Middle frontal gyrus (tissue), 1 donor: Measurements from ENCODE around the gene PAX6.

Source experiments
- DNase-seq: peaks from one replicate; pipeline ENCODE4 v3.0.0-alpha.2; 2015; ENCODE audit warnings: low spot score; ENCODE audit errors: extremely low spot score

Gene PAX6

DNA sequence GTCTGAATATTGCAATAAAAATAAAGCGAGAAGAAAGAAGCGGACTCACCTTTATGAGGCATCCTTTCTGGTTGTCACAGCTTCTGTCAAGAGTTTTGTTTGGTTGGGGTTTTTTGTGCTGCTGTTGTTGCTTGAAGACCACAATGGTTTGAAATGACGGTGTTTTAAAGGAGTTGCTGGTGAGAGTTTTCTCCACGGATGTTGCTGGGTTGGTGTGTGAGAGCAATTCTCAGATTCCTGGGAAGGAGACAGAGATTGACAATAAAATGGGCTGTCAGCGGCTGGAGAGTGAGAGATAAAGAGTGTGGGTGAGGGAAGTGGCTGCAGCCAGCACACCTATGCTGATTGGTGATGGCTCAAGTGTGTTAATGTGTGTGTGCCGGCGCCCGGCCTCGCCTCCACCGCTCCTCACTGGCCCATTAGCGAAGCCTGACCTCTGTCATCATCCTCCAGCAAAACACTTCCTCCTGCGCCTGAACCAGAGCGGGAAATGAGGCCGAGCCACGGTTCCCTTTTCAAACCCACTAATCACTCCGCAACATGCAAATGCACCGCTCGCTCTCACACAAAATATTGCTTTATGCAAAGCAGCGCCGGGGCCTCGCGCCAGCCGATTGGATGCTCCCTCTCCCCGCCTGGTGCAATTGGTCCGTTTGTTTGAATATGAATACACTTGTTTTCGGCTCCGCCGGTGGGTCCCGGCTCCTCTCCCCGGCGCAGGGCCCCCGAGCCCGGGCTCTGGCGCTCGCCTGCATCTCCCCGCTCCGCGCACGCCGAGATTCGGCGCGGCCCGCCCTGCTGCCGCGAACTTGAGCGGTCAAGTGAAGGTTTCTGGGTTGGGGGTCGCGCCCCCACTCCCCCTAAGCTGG, at the start of gene PAX6:
TSS of gene PAX6 (minus strand) at position 544 of the 869 bp plus-strand sequence. CDS start 4,911 bp downstream, outside the sequence.
- DNase-seq: peak; percentile 41

DNA sequence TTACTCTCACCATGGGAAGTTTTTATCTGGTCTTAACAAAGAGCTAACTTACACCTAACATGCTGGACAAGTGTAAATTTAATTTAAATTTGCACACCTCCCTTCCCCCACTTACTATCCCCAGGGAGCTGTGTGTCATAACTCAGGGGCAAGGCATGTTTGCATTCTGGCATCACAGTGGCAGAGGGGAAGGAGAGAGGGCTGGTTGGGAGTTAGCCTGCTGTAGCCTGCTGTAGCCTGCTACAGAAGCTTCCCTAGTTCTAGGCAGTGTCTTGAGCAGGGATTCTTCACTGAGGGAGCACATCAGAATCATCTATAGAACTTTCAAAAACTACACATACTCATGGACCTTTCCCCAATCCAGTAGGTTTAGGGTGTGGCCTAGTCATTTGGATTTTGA, 49.3 kb upstream of the PAX6 start:
- no peak for DNase-seq

DNA sequence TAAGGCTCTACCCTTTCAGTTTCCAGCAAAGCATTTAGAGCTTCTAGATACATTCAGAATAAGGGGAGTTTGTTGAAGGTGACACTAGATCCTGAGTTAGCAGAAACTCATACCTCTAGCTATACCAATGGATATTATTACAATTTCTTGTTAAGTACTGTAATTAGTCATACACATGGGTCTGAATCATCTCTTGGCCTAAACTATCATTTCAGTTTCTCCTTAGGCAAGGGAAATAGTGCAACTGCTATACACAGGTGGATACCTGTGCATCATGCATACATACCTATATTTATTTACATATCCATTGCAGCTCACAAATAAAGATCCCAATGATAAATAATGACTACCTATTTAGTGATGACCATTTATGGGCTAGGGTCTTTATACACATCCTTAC, 45.1 kb upstream of the PAX6 start:
- DNase-seq: no peak

DNA sequence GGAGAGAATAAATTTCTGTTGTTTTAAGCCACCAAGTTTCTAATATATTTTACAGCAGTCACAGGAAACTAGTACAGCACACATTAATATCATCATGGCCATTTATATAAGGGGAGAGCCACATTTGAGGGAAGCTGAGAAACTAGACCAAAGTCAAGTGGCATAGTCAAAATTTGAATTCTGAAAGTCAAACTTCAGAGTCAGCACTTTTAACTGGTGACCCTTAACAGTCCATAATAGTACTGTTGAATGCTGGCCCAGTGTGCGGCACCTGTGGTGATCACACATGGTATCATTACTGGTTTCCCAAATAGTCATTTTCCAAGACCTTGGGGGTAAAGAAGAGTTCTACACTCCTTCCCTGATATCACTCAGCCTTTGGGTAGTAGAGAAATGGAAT, 44.3 kb upstream of the PAX6 start:
- DNase-seq: no peak

DNA sequence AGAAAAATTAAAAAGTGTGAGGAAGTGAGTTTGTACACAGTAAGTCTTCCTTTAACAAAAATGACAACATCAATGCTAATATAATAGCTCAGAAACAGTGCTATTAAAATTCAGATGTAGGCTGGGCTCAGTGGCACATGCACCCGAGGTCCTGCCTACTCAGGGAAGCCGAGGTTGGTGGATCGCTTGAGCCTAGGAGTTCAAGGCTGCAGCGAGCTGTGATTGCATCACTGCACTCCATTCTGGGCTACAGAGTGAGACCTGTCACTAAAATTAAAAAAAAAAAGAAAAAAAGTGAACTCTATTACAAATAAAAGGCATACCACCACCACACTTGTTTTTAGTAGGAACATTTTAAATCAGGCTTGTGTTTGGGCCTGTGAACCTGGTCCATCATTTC, 39.2 kb upstream of the PAX6 start:
- DNase-seq: no peak

DNA sequence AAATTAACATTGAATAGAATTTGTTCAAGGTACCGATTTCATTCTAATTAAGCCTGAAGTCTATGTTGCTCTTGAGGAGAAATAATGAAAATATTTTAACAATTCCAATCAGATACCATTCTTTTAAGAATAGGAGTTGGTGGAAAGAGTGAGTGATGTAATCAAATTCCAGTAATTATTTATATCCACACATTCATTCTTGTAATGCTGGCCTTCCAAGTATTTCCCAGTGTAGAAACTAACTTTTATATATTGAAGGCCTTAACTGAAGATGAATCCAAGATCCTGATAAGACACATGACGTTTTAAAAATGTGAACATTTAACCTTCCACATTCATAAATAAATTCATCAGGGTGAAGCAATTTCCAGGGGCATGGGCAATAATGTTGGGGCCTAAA, 36.6 kb upstream of the PAX6 start:
- no peak for DNase-seq

DNA sequence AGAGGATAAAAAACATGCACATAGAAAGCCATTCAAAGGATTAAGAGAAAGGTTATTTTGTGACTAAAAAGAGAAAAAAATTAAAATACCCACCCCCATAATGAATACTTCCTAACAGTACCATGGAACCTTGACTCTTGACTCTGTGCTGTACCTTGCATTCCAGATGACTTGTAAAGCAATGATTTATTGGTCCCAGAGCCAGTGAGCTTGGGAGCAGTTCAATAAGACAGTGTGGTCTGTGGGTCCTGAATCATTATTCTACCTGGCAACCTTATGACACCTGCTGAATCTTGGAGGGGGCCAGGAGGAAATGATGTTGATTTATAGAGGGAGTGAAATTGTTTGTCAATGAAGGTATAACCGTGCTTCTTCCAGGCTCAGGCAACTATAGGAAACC, 34.2 kb upstream of the PAX6 start:
- DNase-seq: no peak

DNA sequence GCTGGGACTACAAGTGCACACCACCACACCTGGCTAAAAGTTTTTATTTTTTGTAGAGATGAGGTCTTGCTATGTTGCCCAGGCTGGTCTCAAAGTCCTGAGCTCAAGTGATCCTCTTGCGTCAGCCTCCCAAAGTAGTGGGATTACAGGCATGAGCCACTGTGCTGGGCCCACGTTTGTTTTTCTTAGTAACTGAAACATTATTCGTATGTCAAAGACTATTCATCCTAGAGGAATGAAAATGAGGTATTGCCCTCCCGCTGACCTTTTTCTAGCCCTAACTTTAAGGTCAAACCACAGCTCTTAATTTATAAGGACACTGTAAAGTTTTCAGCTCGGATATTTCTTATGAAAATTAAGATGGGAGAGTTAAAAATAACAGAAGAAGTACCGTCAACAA, 33.2 kb upstream of the PAX6 start:
- DNase-seq: no peak

DNA sequence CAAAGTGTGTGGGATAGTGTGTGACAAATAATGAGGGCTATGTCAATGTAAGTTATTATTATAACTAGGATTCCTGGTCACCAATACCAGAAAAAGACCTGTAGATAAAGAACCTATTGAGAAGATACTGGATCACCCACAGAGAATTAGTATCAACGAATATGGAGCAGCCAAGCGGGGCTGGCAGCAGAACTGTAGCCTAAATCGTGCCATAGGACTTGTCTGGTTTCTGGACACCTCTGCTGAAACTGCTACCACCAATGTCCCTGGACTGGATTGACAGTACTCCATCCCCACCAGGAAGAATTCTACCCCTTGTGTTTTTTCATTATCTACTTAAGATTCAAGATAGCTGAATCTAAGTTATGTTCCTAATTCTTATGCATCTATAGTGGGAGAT, 30.3 kb upstream of the PAX6 start:
- DNase-seq: no peak

DNA sequence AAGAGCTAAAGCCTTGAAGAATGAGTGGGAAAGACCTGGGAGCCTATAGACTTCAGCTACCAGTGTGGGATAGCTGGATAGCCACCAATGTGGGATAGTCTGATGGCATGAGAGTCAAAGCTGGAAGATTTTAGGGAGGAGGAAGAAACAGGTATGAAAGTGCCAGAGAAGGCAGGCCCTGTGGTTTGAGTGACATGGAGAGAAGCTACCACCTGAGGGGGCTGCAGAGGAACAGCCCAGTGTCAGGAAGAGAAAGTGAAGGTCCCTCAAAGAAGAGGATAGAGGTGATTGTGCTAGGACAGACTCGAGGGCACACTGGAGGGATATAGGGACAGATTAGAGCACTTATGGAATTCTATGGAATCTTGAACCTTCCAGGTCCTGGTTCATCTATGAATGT, 23.1 kb upstream of the PAX6 start:
- no peak for DNase-seq

DNA sequence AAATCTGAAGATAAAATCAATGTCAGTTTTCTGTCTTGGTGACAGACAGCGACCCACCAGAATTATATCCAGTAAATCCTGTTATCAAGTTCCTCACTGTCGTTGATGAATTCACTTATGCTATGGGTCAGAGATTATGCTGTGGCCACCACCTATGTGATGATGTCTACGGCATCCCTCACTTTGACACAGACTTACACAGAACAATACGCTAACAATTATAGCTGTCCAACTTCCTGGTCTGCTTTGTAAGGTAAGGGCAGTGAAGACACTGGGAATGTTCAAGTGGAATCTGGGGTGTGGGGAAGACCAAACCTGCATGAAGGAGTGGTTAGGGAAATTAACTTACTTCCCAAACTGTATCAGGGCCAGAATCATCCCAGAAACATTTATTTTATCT, 19.3 kb upstream of the PAX6 start:
- DNase-seq: no peak

DNA sequence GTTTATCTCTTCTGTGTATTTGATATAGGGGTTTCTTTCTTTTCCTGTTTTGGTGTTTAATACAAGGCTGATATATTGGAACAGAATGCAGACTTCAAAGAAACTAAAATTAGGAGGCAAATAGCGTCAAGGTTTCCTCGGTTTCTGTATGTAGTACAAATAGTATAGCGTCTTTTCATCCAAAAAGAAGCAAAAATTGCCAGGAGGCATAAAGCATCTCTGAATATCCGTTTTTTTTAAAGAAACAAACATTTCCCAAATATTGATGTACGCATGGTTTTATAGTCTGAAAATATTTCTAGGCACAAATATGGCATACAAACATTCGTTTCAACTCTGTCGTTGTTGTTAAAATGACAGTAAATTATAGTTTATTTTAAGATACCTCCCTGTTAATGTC, 17.1 kb upstream of the PAX6 start:
- DNase-seq: no peak

DNA sequence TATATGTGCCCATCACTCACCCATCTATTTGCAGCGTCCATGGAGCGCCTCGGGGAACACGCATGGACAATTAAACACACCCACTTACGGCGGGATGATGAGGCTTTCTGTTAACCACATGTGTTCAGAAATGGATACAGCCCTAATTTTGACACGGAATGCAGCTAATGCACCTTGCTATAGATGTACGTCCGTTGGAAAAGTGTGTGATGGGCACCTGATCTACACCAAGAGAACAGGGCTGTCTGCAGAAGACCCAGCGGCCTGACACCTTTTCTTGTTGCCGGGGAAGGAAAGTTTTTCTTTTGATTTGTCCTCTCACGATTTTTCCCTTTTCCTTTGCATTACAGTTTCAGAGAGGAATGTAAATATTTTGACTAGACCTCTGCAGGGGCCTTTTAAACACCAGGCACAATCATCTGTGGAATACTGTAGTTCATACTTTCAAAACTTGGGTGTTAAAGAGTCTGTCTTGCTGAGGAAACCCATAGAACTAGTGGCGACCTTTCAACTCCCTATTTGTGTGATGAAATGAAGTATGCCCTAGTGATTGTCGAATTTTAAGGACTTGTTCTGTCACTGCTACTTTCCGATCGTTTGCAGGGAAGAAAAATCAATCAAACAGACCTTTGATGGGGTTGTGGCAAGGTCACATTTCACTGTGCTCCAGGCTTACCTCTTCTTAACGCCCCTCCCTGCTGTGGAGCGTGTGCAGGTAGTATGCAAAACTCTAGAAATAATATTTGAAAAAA, 16.5 kb upstream of the PAX6 start:
- no peak for DNase-seq

DNA sequence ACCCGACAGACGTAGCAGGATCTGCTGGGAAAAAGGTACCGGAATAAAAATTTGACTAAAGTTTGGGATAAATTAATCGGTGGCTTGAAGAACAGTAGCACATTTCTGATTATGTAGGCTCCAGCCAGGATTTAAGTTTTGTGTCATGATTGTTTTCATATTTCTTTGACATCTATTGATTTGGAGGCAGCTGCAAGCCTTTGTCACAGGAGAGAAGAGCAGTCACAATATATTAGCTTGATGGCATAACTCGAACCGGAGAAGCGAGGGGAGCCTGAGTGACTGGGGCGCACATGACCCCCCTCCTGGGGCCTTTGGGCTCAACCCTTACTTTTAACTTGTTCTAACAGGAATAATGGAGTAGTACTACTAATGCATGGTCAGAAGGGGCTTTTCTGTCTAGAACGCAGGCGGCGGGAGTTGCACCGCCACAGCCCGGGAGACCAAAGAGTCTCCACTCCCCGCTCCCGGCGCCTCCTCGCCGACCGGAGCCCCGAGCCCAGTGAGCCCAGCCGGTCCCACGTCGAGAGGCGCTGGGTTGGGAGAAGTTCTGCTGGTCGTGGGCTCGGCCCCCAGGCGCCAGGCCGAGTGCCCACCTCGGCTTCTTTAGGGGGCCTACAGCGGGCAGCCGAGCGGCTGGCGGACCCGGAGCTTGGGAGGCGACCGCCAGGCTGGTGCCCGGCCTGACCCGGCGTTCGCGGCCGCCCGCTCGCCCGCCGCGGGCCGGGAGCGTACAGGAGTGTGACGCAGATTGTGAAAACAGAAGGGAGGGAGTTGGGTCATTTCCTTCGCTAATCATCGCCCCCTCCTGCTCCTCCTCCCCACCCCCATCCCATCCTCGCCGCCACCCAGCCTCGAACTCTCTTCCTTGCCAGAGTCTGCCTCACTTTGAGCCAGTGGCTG, 15.7 kb upstream of the PAX6 start:
- no peak for DNase-seq

DNA sequence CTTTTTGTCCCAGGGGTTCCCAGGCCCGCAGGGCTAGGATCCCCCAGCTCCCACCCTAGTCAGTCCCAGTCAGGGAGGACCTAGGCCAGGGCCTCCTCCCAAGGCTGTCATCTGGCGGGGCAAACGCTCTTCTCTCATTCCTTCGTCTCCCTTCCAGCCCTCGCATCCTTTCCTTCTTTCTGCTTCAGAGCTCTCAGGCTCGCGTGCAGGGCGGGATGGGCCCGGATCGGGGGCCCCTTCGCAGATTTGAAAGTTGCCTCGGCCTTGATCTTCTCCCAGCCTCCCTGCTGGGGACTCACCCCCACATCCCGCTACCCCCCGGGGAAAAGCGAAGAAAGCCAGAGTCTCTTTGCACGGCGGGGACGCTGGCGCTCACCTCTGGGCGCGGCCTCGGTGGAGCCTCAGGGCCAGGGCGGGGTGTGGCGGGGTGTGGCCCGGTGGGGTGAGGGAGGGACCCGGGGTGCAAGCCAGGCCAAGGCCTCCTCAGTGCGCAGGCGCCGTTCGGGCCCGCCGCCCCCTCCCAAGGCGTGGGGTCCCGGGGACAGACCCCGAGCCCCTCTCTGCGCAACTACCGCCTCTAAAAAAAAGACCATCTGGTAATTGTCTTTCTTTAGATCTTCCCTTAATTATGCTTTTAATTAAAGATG, 14.8 kb upstream of the PAX6 start:
- no peak for DNase-seq

DNA sequence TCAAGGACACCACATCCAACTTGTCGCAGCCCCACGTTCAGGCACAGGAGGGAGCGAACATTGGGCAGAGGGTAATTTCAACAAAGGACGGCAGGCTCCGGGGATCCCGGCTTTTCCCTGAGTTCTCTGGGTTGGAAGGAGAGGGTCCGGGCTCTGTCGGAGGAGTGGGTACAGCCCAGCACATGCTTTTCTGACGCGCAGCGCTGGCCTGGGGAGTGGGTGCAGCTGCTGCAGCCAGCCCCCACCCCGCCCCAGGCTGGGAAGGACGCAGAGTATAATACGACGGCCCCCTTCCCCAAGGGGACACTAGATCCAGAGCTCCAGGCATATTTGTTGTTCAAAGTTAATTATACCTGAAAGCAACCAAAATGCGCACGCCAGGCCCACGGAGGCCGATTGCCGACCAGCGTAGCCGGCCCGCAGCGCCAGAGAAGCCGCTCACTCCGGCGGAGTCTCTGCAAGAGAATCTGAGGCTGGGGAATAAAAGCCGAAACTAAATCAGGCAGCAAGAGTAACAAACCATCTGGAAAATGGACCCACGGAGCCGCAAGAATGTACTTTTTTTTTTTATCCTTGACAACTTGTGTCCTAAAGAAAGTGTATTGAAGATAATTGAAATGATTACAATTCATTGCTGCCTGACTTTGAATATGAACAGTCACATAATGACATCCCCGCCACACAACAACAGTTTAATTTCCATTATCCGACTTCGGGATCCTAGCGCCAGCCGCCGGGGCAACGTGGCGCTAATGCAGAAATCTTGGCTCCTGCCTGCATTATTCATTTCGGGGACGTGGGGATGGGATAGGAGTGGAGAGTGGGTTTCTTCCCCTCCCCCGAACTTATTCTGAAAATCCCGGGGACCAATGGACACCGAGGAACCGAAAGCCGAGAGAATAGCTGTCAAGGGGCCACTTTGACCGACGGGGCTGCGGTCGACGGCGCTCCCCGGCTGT, 14.0 kb upstream of the PAX6 start:
- no peak for DNase-seq

DNA sequence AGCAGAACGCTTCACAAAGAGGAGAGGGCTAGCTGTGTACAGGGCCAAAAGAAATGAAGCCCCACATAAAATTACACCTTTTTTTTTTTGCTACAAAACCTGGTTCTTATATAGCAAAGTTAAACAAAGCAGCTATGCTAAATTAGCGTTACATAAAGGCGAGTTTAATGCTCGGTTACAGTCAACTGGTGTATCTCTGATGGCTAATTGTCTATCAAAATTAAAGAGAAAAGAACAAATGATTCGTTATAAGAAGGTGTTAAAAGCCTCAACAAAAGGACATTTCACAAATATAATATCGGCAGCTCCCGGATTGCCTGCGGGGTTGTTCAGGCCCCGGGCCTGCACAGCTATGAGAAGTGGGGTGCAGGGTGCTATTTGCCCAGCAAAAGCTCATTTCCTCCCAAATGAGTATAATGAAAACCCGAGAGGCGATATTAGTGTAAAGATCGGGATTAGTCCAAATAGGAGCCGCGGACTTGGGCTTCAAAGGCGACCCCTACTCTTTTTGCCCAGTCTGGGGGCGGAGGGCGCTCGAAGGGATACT, 13.3 kb upstream of the PAX6 start:
- DNase-seq: no peak

DNA sequence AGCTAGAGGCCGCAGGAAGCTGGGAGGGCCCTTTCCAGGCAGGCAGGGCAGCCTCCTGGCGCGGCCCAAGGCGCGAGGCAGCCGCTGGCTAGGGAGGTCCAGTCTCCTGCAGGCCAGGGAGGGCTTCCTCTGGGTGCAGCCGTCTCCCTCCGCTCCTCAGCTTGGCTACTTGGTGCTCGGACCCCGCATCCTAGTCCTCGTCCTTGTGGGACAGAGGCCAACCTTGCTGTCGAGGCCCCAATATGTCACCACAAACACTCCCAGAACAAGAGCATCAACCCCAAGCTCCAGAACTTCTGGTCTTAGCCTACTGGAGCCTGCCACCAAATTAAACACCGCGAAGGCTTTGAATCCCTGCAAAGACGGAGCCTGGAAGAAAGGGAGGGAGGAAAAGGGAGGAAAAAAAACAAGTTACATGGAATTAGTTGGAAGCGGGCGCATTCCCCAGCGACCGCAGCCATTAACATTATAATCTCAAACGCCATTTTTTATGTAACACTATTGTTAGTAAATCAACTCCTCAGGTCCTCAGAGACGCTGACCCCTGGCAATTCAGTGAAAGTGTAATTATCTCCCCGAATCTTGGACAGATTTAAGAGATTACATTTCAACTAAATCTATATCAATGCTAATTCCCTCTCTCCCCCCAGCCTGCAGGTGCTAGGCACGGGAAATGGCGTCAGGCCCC, 12.7 kb upstream of the PAX6 start:
- no peak for DNase-seq
